HepG2 (cell line): ENCODE results near the gene FCHO2.

ENCODE experiments used
- CCAR2 ChIP-seq: fragments of 200-400 bp; formaldehyde crosslinking; optimal IDR thresholded peaks from 2 replicates; pipeline ENCODE3; 2018; ENCODE audit warnings: low read depth, mild to moderate bottlenecking, low read length, moderate library complexity
- E2F5 ChIP-seq: sonication (generic); formaldehyde crosslinking; conservative IDR thresholded peaks from 2 replicates; pipeline ENCODE4 v1.4.0; 2020; ENCODE audit warnings: missing genetic modification reagents
- EZH2 ChIP-seq: conservative IDR thresholded peaks from 2 replicates; pipeline ENCODE4 v1.6.1; 2012; ENCODE audit warnings: mild to moderate bottlenecking, low read depth, low read length, moderate library complexity
- NFYB ChIP-seq: sonication (generic); formaldehyde crosslinking; IDR thresholded peaks from 2 replicates; pipeline ENCODE4 v1.4.0; 2020; ENCODE audit warnings: missing genetic modification reagents
- NFYC ChIP-seq: IDR thresholded peaks from 2 replicates; pipeline ENCODE4 v1.6.1; 2016; ENCODE audit warnings: missing genetic modification reagents, missing compliant biosample characterization
- RFX5 ChIP-seq: IDR thresholded peaks from 2 replicates; pipeline ENCODE4 v1.6.1; 2011; ENCODE audit warnings: low read depth, low read length, improper control_type of control experiment
- SKIL ChIP-seq: sonication (generic); formaldehyde crosslinking; IDR thresholded peaks from 2 replicates; pipeline ENCODE4 v1.8.0; 2022; ENCODE audit warnings: missing genetic modification reagents, mild to moderate bottlenecking, moderate library complexity, borderline replicate concordance
- TBL1XR1 ChIP-seq: fragments of 150-350 bp; IDR thresholded peaks from 2 replicates; pipeline ENCODE4 v1.6.1; 2014; ENCODE audit warnings: borderline replicate concordance, low read length; ENCODE audit not compliant: partially characterized antibody
- ZNF274 ChIP-seq: sonication (generic); formaldehyde crosslinking; IDR thresholded peaks from 2 replicates; pipeline ENCODE4 v1.5.1; 2020; ENCODE audit warnings: mild to moderate bottlenecking, missing genetic modification reagents
- TF ChIP-seq, protein P1 (sequence below), 2 experiments: sonication (generic) in 1 of 2; formaldehyde crosslinking in 1 of 2; IDR thresholded peaks; 2 replicates each; pipeline versions ENCODE4 v1.5.1 to v1.6.1; 2011 to 2020; ENCODE audit warnings: borderline replicate concordance in 1 of 2, low read depth in 1 of 2, low read length in 1 of 2, mild to moderate bottlenecking in 1 of 2, missing genetic modification reagents in 1 of 2, moderate library complexity in 1 of 2
- TF ChIP-seq, protein P2 (sequence below): sonication (generic); formaldehyde crosslinking; IDR thresholded peaks from 2 replicates; pipeline ENCODE4 v1.4.0; 2020; ENCODE audit warnings: missing genetic modification reagents
- TF ChIP-seq, protein P3 (sequence below): sonication (generic); formaldehyde crosslinking; IDR thresholded peaks from 2 replicates; pipeline ENCODE4 v1.4.0; 2020; ENCODE audit warnings: low read depth, mild to moderate bottlenecking, missing genetic modification reagents

DNA sequence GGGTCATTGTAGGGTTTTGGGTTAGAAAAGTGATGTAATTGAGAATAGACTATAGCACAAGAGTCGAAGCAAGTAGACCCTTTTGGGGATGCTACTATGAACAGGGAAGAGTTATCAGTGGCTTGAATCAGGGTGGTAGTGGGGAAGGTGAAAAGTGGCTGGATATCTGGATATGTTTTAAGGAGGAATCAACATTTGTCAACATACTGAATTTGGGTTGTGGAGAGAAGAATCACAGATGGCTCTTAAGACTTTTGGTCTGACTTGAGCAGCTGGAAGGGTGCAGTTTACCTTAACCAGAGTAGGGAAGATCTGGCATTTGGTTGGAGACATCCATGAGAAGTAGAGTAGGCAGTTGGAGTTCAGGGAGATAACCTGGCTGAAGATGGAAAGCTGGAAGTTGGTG is 38.5 kb upstream of the FCHO2 start:
- TF ChIP-seq EZH2, result no peak
- TF ChIP-seq ZNF274 (CRISPR knock-in tag), result no peak
- TF ChIP-seq, protein P1, sequence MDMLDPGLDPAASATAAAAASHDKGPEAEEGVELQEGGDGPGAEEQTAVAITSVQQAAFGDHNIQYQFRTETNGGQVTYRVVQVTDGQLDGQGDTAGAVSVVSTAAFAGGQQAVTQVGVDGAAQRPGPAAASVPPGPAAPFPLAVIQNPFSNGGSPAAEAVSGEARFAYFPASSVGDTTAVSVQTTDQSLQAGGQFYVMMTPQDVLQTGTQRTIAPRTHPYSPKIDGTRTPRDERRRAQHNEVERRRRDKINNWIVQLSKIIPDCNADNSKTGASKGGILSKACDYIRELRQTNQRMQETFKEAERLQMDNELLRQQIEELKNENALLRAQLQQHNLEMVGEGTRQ (IDR thresholded peaks at IDR 0.05; ENCODE audit: low read depth, low read length), result no peak
- TF ChIP-seq, protein P1 (CRISPR knock-in tag; IDR thresholded peaks at IDR 0.05; ENCODE audit: borderline replicate concordance), result no peak
- TF ChIP-seq, protein P2, sequence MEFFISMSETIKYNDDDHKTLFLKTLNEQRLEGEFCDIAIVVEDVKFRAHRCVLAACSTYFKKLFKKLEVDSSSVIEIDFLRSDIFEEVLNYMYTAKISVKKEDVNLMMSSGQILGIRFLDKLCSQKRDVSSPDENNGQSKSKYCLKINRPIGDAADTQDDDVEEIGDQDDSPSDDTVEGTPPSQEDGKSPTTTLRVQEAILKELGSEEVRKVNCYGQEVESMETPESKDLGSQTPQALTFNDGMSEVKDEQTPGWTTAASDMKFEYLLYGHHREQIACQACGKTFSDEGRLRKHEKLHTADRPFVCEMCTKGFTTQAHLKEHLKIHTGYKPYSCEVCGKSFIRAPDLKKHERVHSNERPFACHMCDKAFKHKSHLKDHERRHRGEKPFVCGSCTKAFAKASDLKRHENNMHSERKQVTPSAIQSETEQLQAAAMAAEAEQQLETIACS (CRISPR knock-in tag), result no peak
- no peak for TF ChIP-seq CCAR2
- no peak for TF ChIP-seq TBL1XR1
- no peak for TF ChIP-seq RFX5
- TF ChIP-seq, protein P3, sequence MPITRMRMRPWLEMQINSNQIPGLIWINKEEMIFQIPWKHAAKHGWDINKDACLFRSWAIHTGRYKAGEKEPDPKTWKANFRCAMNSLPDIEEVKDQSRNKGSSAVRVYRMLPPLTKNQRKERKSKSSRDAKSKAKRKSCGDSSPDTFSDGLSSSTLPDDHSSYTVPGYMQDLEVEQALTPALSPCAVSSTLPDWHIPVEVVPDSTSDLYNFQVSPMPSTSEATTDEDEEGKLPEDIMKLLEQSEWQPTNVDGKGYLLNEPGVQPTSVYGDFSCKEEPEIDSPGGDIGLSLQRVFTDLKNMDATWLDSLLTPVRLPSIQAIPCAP (CRISPR knock-in tag), result no peak
- TF ChIP-seq NFYB (CRISPR knock-in tag), result no peak
- TF ChIP-seq SKIL (CRISPR knock-in tag), result no peak
- TF ChIP-seq E2F5 (CRISPR knock-in tag), result no peak
- no peak for TF ChIP-seq NFYC
